HG03025 (cell line): ENCODE measurements around the gene HDAC8.
"Not testable (repeated sequence)": the region's sequence is repeated elsewhere in the genome, so short reads cannot be mapped to it uniquely, and the experiment has no call there.

ENCODE experiments used
- ATAC-seq: cut with Tn5 transposase; IDR thresholded peaks from one replicate; pipeline ENCODE4 v1.9.1; 2021; ENCODE audit warnings: mild to moderate bottlenecking, moderate library complexity; ENCODE audit not compliant: unreplicated experiment, low FRiP score

The HDAC8 gene

DNA sequence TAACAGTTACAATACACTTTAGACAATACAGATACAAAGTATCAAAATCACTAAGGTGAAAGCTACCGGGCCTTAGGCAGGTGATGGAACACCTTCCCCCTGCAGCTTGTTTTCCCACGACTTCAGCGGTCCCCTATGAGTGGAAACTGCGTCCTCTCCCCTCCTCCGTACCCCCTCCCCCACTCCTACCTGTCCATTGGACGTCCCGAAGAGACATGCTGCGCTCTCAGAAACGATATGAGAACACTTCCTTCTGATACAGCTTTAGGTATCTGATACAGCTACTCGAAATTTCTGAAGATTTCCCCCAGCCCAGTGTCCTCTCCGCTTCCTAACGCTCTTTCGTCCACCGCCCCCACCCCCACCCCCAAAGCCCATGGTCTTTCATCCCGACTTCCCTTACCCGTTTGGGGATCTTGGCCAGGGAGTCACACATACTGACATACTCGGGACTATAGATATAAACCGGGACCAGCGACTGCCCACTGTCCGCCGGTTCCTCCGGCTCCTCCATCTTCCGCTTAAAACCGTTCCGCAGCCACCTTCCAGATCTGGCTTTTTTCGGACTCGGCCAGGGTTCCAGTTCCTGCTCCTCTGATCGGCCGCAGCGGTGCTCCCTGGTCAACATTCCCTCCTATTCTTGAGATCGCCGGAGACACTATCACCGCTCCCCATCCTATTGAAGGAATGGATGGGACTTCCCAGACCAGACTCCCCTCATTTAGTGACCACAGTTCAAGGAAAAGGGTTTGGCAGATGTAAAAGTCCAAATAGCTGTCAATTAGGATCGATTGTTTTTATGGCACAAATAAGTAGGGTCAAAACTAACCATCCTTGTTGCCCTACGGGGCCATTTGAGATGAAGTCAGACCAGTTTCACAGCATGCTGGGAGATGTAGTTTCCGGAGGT is at the start of gene HDAC8:
Gene HDAC8 (minus strand): TSS at position 596 of the 910 bp plus-strand sequence. CDS start 82 bp downstream, at position 514.
- peak; percentile 91 for ATAC-seq

DNA sequence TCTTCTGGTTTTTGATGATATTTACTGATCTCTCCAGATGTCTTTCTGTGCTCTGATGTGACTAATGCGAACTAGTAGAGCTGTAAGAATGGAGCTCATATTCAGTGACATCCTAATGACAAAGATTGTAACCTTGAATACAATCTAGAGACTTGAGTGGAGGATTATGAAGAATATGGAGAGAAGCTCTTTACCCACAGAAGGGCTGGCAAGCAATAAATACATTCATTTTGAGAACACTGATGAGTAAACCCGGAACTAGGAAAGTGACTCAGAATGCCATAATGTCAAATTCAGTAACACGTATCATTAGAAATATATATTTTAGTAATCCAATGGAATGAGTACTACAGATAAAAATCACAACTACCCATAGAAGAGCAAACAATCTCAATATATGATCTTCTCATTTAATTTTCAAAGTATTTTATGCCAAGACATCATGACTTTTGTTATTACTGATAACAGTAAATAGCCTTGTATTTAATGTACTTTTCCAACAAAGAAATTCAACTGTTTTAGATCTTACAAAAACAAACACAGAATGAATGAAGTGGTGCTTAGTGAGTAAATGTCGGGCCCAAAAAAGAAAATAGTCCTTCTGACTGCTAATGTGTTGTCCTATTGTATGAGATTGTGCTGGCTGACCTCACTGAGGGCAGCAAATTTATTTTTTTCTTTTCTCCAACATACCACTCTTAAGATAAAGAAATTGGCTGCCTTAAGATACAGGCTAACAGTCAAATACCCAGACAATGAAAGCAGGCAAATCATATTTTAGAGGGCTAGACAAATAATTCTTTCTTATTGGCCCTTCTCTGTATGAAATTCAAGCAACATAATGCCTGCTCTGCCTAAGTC is 49.2 kb upstream of the HDAC8 start:
- ATAC-seq = peak; percentile 51

DNA sequence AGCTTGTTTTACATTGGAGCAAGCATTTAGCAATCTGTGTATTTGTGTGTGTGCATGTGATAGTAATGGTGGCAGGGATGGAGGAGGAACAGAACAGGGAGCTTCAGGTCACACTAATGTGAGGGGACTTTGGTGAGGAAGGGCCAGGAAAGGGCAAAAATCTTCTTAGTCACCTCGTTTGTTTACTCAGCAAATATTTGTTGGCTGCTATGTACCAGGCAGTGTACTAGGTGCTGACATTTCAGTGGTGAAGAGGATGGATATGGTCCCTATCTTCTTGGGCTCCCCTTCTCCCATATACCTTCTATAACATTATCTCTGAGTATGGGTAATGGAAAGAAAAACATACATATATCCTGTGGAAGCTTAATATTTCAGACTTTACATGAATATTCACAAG is 48.5 kb upstream of the HDAC8 start:
- ATAC-seq = no peak

DNA sequence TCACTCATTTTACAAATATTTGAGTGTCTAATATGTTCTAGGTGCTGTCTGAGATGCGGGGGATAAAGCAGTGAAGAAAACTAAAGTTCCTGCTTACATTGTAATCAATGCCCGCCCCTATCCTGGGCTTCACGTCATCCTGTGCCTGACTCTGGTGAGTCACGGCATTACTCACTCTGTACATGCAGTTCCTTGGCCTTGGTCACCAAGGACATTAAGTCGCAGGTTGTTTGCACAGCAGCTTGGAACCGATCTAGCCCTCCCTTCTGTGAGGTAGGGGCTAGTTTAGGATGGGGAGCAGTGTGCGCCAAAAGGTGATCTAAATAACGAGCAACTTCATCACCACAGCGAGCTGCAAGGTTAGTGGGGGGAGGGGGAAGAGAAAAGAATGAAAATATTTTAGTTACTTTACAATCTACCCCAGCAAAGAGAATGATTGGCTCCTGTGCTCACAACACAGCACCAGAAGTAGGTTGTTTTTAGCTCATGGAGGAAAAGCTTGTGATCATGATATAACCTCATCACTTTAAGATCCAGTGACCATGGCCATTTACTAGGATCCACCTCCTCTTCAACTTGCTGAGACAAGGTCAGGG is 48.0 kb upstream of the HDAC8 start:
- no peak for ATAC-seq

DNA sequence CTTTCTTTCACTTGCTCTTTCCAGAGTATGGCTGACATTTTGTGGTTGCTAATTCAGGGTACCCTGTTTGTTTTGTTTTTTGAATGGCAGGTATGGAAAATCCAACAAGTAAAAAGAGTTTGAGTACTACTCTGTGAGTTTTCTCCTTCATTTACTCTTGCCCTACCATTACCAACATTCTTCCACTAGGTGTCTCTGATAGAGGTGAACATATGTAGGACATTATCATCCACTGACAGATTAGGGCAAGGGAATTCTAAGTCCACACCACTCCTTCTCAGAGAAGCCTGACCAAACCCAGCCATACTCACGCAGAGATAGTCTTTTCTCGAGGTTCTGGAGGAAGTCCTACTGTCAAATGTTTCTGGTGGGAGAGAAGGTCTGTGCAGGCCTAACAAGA is 36.7 kb upstream of the HDAC8 start:
- no peak for ATAC-seq

DNA sequence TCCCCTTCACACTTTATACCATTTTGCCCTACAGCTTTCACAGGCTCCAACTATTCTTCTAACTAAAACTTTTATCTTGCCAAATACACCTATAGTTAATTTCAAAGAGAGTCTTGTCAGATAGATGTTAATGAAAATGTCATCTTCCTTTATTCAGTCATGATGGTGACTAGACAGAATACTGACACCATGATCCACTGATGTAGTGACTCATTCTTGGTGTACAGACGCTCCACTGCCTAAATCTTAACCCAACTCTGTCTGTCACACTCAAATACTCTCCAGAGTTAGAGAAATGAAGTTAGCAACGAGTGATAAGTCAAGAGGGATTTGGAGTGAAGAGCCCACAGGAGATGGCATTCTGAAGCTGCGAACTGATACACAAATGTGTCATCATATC is 32.1 kb upstream of the HDAC8 start:
- no peak for ATAC-seq

DNA sequence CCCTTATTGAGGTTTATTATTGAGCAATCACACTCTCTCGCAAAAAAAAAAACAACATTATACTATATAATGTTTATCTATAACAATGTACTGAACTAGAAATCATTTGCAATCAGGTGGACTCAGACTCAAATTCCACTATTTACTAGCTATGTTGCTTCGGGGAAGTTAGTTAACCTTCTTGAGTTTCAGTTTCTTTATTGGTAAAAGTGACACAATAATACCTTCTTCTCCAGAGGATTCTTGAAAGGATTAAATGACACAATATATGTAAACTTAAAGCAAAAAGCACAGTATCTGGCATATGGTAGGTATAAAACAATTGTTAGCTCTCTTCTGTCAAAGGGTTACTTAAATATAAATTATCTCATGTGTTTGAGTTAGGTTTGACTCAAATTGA is 31.5 kb upstream of the HDAC8 start:
- ATAC-seq = no peak

DNA sequence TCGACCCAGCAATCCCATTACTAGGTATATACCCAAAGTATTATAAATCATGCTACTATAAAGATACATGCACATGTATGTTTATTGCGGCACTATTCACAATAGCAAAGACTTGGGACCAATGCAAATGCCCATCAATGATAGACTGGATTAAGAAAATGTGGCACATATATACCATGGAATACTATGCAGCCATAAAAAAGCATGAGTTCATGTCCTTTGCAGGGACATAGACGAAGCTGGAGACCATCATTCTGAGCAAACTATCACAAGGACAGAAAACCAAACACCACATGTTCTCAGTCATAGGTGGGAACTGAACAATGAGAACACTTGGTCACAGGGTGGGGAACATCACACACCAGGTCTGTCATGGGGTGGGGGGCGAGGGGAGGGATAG is 18.4 kb upstream of the HDAC8 start:
- not testable (repeated sequence) for ATAC-seq

DNA sequence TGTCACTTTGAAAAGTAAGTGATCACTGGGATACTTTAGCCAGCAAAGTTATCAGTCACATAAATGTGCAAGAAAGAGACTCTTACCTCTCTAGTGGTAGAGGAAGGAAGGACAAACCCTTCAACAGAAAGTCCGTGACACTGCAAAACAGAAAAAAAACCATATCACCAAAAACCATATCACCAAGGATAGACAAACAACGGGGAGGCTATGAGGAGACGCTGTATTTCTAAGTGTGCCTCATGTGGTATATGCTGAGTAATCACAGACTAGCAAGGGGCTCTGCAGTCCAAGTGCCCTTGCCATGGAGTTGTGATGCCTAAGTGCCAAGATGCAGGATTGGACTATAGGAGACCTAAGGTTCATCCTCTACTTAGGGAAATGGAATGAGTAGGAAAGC is 11.5 kb upstream of the HDAC8 start:
- no peak for ATAC-seq

DNA sequence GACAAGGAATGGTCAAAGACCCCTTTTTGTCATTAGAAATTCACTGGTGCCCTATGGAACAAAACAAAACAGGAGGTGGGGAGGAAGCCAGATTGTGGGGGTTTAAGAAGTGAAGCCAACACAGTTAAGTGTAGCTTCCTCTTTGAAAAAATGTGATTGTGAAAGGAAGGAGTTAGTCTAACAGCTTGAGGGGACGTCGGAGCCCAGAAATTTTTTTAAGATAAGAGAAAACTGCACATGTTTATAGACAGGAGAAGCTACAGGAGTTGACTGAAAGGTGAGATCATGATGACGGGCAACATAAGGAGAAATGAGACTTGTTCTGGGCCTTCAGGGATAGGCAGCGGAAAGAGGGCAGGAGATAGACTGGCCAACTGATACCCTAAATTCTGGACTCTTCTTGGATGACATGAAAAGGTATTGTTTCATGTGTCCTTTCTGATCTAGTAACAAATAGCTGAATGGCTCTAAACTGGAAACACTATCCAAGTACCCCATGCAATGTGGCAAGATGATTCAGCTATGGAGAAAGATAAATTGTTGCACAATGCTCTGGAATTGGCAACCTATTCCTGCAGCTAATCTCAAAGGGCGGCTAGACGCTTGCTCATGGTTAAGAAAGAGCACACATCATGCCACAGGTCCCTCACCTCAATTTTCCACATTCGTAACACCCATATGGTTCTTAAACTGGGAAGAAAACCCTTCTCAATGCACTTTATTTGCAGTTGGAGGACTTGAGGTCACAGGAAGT is 3.7 kb upstream of the HDAC8 start:
- no peak for ATAC-seq

DNA sequence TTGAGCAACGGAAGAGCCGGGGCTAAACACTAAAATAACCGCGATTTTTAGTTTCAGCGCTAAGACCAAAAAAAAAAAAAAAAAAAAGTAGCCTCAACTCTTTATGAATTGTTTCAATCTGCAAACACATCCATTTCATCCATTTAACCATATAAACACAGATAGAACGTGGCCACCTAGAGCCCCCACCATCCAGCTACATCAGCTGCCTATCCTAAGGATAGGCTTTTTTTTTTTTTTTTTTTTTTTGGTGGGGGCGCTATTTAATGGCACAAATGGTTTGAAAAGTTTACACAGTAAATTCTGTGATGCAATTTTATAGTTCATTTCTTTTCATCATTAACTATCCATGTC is 492 bp upstream of the HDAC8 start:
- ATAC-seq = peak; percentile 29

DNA sequence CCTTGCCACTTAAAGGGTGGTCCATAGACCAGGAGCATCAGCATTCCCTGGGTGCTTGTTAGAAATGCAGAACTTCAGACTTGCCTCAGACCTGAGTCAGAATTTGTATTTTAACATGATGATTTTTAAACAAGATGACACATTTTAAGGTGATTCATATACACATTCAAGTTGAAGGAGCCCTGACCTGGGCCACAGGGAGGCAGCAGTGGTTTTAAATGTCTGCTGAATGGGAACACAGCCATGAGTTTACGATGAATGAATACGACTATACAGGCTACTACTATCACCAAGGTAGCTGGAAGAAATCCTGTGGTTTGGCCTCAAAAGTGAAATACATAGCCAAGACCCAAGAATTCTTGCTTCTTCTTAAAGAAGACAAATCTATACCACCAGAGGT is 2.9 kb downstream of the HDAC8 start:
- ATAC-seq = no peak

DNA sequence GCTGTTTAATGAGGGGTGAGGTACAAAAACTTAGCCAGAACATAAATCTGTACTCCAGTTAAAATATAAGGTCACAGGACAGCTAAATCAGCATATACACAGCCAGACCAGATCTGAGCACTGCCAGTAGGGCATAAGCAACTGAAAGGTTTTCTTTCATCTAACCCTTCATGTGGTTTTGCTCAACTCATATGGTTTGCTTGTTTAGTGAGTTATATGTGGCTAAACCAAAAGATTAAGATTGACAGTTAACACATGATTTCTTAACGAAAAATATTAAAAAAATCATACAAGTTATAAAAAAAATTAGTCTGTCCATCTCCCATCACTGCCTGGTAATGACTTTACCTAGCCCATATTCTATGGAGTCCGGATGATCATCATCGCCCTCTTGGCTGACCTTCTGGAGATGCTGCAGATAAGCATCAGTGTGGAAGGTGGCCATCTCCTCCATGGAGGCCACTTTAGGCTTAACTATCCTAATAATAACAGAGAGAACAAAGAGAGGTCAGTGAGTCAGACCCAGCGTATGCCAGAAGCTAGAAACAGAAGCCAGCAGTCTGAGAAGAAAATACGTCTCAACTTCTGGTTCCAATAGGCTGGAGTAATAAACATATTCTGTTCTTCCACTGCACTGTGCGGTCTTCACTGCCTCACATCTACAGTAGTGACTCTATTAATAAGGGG is 4.1 kb downstream of the HDAC8 start:
- ATAC-seq = no peak

DNA sequence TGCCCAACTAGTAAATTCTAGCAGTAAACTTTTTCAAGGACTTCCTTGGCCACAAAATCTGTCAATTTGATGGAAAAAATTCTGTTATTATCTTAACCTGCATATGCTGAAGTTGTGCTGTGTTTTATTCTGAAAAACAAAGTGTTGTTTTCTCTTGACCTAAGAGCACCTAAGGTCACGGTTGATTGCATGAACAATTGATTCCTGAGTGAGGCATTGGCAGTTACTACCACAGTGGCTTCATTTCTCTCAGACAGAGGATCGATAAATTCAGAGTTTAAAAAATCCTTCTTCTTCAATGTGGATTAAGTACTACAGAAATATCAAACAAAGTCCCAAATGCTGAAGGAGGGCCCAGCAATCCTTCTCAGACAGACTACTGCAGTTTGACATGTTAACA is 6.2 kb downstream of the HDAC8 start:
- ATAC-seq = no peak

DNA sequence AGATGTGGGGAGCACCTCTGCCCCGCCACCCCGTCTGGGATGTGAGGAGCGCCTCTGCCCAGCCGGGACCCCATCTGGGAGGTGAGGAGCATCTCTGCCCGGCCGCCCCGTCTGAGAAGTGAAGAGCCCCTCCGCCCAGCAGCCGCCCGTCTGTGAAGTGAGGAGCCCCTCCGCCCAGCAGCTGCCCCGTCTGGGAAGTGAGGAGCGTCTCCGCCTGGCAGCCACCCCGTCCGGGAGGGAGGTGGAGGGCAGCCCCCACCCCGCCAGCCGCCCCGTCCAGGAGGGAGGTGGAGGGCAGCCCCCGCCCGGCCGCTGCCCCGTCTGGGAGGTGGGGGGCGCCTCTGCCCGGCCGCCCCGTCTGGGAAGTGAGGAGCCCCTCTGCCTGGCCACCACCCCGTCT is 13.0 kb downstream of the HDAC8 start:
- ATAC-seq = not testable (repeated sequence)

DNA sequence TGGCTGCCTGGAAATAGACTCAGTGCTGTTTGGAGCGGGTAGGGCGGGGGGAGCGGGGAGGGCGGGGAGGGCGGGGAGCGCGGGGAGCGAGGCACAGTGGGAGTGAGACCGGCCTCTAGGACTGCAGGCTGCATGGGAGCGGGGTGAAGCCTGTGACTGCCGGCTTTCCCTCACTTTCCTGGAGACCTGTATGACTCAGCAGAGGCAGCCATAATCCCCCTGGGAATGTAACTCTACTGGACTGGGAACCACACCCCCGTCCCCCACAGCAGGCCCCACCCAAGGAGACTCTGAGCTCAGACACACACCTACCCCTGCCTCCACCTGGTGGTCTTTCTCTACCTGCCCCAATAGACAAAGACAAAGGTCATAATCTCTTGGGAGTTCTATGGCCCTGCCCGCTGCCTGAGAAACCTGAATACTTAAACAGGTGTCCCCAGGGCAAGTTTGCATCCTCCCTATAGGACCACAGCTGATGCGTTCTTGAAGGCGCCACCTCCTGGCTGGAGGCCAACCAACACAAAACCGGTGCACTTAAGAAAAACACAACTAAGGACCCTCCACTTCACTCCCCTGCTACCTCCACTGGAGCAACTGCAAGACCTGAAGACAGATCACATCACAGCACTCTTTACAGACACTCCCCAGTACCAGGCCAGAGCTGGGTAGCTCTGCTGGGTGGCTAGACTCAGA is 18.0 kb downstream of the HDAC8 start:
- ATAC-seq = no peak

DNA sequence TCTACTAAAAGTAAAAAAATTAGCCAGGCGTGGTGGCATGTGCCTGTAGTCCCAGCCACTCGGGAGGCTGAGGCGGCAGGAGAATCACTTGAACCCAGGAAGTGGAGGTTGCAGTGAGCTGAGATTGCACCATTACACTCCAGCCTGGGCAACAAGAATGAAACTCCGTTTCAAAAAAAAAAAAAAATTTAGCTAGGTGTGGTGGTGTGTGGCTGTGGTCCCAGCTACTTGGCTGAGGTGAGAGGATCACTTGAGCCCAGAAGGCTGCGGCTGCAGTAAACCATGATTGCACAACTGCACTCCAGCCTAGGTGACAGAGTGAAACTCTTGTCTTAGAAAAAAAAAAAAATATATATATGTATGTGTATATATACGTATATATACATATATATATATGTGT is 20.2 kb downstream of the HDAC8 start:
- ATAC-seq = not testable (repeated sequence)

DNA sequence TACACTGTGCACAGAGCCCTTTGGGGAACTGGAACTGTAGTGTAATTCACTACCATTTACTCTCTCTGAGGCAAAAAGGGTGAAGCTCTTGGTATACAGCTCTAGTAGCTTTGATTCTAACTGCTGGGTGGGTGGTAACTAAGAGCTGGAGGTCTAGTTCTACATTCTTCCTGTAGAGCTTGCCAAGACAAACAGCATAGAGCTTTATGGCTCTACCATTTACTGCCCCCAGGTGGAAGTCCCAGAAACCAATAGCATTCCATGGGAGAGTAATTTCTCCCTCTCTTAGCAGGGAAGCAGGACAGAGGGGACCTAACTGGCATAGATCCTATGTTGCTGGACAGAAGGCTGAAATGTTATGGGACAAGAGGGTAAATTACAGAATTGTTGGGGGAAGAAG is 26.7 kb downstream of the HDAC8 start:
- ATAC-seq = no peak

DNA sequence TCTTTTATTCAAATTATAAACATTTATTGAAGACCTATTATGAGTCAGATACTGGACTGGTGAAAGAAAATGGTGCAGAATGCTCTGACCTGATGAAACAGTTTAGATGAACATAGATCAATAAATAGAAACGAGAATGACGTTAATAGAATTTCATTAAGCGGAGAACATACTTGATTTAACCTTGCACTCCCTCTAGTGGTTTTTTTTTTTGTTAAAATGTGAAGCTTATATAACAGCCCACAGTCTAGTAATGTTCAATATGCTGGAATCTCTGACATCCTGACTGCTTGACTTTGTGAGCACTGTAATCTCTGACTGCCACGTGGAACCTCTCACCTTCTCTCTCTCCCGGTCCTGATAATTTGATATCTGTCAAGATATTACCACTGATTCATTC is 32.3 kb downstream of the HDAC8 start:
- no peak for ATAC-seq
